Stimulated activated naive B cell treated with anti-CD40 and anti-IgM and Interleukin-4, amounts not matched to agents 10 μg/mL and 1 μg/mL and 100 μg/mL, for 72 hours (primary cell): ENCODE measurements around the gene TFEB.

ENCODE experiments used
- ATAC-seq, 2 donors: fragments of 150-1000 bp; cut with Tn5 transposase; replicated peaks; 2 replicates each; pipeline ENCODE4 v1.10.0; 2021; ENCODE audit warnings: moderate library complexity in 1 of 2
- DNase-seq: peaks from one replicate; pipeline ENCODE4 v3.0.0; 2021
- H3K27ac Mint-ChIP-seq: one replicate; pipeline ENCODE4 v1.8.0; 2022; ENCODE audit warnings: mild to moderate bottlenecking, mixed read lengths
- H3K27me3 Mint-ChIP-seq, 2 donors: one replicate each; pipeline ENCODE4 v1.8.0; 2022; ENCODE audit warnings: mixed read lengths in 2 of 2
- H3K36me3 Mint-ChIP-seq, 2 donors: one replicate each; pipeline ENCODE4 v1.8.0; 2022; ENCODE audit warnings: mixed read lengths in 2 of 2, mild to moderate bottlenecking in 1 of 2
- H3K4me1 Mint-ChIP-seq, 2 donors: one replicate each; pipeline ENCODE4 v1.8.0; 2022; ENCODE audit warnings: mixed read lengths in 2 of 2, mild to moderate bottlenecking in 1 of 2
- H3K4me3 Mint-ChIP-seq, 2 donors: one replicate each; pipeline ENCODE4 v1.8.0; 2022; ENCODE audit warnings: mild to moderate bottlenecking in 2 of 2, mixed read lengths in 2 of 2, moderate library complexity in 1 of 2
- H3K9me3 Mint-ChIP-seq, 2 donors: one replicate each; pipeline ENCODE4 v1.8.0; 2022; ENCODE audit warnings: mixed read lengths in 2 of 2, mild to moderate bottlenecking in 1 of 2

TFEB gene

GRCh38 chr6:41684311-41685180 is 50.9 kb downstream of the TFEB start:
- Mint-ChIP-seq H3K36me3 (peaks cover 21 to 36% of the 10 kb centered on the region in 2 donors), H3K4me1 (peaks cover 25 to 38% of the 10 kb centered on the region in 2 donors), H3K9me3 (no peaks in the 10 kb centered on the region), H3K4me3 (no peak overlapping the region), H3K27ac (peak overlapping the region; percentile 71), H3K27me3 (no peaks in the 10 kb centered on the region)
- ATAC-seq (no peak), DNase-seq (no peak)

DNA sequence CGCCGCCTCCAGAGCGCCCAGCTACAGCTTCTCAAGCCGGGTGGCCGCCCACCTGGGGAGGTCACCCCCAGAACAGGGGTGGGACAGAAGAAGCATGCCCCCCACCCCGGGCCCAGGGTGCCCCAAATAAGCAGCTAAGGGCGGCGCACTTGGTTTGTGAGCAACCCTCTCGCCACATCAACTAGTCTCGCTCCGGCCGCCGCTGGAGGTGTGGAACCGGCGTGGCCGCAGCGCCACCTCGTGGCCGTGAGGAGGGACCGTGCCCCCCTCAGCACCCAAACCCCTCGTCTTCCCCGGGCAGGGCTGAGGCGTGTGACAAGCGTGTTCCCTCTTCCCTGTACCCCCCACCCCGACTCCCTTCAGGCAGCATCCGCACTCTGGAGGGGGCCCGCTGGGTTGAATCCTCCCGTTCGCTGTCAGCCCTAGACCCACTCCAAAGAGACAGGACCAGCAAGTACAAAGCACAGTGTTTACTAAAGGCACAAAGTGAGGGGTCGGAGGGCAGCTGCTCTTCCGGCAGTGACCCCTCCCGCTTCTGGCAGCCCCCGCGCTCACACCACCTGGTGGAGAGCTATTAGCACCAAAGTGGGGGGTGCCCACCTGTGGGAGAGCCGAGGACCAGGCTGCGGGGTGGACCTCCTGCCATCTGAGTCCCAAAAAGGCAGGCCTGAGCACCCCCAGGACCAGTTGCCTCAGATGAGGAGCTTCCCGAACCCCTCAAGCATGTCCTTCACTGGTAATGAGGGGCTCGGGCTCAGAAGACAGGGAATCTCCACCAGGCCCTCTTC is 51.7 kb downstream of the TFEB start:
- Mint-ChIP-seq H3K27me3 (no peaks in the 10 kb centered on the region), H3K4me1 (peaks cover 22 to 31% of the 10 kb centered on the region in 2 donors), H3K27ac (peak overlapping the region; percentile 93), H3K36me3 (peaks cover 15 to 31% of the 10 kb centered on the region in 2 donors), H3K4me3 (peak overlapping the region; percentile 83 to 89), H3K9me3 (no peaks in the 10 kb centered on the region)
- peak; percentile 87 to 90 for ATAC-seq
- DNase-seq, result peak; percentile 68

GRCh38 chr6:41683273-41683522 is 52.2 kb downstream of the TFEB start:
- Mint-ChIP-seq H3K27me3 (no peaks in the 10 kb centered on the region), H3K4me3 (peak overlapping the region; percentile 83 to 89), H3K9me3 (no peaks in the 10 kb centered on the region), H3K27ac (peak overlapping the region; percentile 93), H3K36me3 (peaks cover 13 to 27% of the 10 kb centered on the region in 2 donors), H3K4me1 (peaks cover 24 to 31% of the 10 kb centered on the region in 2 donors)
- DNase-seq (no peak), ATAC-seq (peak; percentile 18 to 32)

DNA sequence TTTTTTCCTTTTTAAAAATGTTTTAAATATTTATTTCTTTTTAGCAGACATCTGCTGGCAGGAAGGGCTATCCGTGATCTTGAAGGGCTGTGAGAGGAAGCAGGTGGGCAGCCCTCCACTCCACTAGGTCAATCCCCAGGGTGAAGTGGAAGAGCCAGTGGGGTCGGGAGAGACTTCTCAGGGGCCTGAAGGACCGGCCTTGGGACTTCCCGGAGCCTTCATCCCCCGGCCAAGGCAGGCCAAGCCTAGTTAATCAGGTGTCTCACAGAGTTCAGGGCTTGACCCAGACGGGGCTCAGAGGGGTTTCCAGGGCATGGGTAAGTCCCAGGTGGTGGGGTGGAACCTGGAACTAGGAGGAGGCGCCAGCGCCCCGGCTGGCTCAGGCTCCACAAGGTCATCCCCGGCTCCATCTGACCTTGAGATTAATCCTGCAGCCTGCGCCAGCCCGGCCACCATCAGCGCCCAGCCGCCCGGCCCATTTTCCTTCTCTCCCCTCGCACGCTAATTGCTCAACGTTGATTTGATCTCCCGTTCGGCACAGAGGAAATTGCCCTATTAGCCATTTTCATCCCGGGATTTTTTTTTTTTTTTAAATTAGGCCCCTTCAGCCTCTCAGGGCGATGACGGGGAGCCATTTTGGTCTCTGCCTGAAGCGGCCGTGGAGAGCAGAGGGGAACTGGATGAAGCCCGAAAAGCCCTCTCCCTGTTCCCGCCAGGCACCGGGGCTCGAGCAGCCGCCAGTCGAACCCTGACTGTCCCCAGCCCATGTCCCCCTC is 52.7 kb downstream of the TFEB start:
- Mint-ChIP-seq H3K4me1 (peaks cover 24 to 31% of the 10 kb centered on the region in 2 donors), H3K27me3 (no peaks in the 10 kb centered on the region), H3K27ac (peak overlapping the region; percentile 93), H3K4me3 (peak overlapping the region; percentile 83 to 89), H3K9me3 (no peaks in the 10 kb centered on the region), H3K36me3 (peaks cover 10 to 23% of the 10 kb centered on the region in 2 donors)
- DNase-seq (no peak), ATAC-seq (peak; percentile 20 to 28)

GRCh38 chr6:41682056-41682477 is 53.3 kb downstream of the TFEB start:
- DNase-seq (peak; percentile 67), ATAC-seq (peak; percentile 72 to 77)
- H3K27ac Mint-ChIP-seq, result peak overlapping the region; percentile 93
- H3K4me3 Mint-ChIP-seq, result peak overlapping the region; percentile 83 to 89
- peaks cover 0 to 2% of the 10 kb centered on the region in 2 donors for H3K27me3 Mint-ChIP-seq
- peaks cover 22 to 31% of the 10 kb centered on the region in 2 donors for H3K4me1 Mint-ChIP-seq
- H3K9me3 Mint-ChIP-seq, result no peaks in the 10 kb centered on the region
- peaks cover 8 to 17% of the 10 kb centered on the region in 2 donors for H3K36me3 Mint-ChIP-seq

- no peak overlapping the region for H3K27ac Mint-ChIP-seq
- H3K4me1 Mint-ChIP-seq, result peaks cover 22 to 31% of the 10 kb centered on the region in 2 donors
- H3K4me3 Mint-ChIP-seq, result no peak overlapping the region
- no peak for ATAC-seq
- H3K27me3 Mint-ChIP-seq, result peaks cover 0 to 10% of the 10 kb centered on the region in 2 donors
- no peaks in the 10 kb centered on the region for H3K9me3 Mint-ChIP-seq
- DNase-seq, result no peak
- peaks cover 0 to 11% of the 10 kb centered on the region in 2 donors for H3K36me3 Mint-ChIP-seq
Measured at GRCh38 chr6:41680182-41680965, 55.0 kb downstream of the TFEB start.

DNA sequence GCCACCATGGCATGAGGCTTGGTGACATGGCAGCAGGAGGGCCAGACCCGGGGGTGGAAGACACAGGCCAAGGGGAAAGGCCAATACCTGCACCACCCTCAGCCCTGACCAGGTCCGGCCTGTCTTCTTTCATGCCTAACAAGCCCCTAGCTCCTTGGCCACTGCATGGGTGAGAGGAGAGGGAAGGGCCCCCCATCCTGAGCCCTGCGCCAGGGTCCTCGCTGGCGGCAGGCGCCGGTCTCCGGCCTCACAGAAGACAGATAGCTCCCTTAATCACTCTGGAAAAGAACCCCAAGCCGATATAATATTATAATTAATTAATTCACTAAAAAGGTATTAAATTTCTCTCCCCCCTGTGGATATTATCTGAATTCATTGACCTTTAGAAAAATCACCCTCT is 55.7 kb downstream of the TFEB start:
- no peak overlapping the region for H3K4me3 Mint-ChIP-seq
- no peak overlapping the region for H3K27ac Mint-ChIP-seq
- ATAC-seq, result no peak
- peaks cover 22 to 29% of the 10 kb centered on the region in 2 donors for H3K4me1 Mint-ChIP-seq
- H3K36me3 Mint-ChIP-seq, result peaks cover 0 to 11% of the 10 kb centered on the region in 2 donors
- DNase-seq, result no peak
- peaks cover 3 to 10% of the 10 kb centered on the region in 2 donors for H3K27me3 Mint-ChIP-seq
- H3K9me3 Mint-ChIP-seq, result no peaks in the 10 kb centered on the region

DNA sequence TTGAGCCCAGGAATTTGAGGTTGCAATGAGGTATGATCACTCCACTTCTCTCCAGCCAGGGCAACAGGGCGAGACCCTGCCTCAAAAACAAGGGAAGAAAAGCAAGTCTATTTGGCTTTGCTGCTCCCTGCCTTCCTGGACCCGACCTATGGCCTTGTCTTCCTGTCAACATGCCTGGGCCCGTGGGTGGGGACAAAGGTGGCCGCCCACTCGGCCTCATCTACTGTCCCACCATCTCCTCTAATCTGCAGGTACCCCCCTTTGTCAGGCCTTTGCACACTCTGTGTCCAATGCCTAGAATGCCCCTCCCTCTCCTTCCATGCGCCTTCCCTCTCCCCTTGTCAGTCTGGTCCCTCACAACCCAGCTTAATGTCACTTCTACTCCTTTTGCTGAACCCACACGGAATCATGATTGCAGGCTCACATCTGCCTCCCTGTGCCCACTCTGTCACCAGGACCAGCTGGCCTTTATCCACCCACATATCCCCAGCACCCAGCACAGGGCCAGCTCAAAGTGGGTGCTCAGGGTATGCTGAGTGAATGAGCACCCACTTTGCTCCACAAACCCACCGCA is 56.8 kb downstream of the TFEB start:
- Mint-ChIP-seq H3K36me3 (peaks cover 0 to 8% of the 10 kb centered on the region in 2 donors), H3K27ac (no peak overlapping the region), H3K27me3 (peaks cover 11 to 16% of the 10 kb centered on the region in 2 donors), H3K4me1 (peaks cover 18 to 19% of the 10 kb centered on the region in 2 donors), H3K4me3 (no peak overlapping the region), H3K9me3 (no peaks in the 10 kb centered on the region)
- ATAC-seq (no peak), DNase-seq (no peak)

DNA sequence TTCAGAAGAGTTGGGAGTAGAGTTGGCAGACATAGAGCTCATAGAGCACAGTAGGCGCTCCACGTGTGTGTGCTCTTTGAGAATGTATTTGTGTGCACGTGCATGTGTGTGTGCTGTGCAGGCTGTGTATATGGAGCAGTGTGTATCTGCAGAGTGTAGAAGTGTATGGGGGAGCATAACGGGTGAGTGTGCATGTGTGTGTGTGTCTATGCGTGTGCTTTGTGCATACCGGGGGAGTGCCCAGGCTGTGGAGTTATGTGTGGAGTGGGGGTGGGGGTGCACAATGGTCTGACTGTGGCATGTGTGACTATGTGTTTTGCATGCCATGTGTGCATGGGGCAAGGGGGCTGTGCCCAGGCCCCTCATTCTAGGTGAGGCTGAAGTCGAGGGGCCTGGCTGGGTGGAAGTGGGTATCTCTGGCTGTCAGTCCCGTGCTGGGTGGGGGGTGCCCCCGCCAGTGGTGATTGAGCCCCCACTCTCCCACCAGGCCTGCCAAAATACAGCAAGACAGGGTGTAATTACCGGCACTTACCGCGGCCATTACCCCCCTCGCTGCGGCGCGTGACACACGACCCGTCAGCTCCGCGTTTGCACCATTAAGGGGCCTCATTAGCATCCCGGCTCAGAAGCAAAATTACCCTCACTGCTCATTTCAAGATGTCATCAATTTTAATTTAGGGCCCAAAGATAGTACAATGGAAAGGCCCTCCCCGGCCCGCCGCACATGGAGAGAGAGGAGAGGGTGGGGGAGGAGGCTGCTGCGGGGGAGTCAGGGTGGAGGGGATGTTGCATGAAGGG is 58.1 kb downstream of the TFEB start:
- H3K27me3 Mint-ChIP-seq, result peaks cover 11 to 16% of the 10 kb centered on the region in 2 donors
- H3K4me1 Mint-ChIP-seq, result peaks cover 5 to 6% of the 10 kb centered on the region in 2 donors
- ATAC-seq (no peak), DNase-seq (no peak)
- H3K36me3 Mint-ChIP-seq, result peaks cover 0 to 4% of the 10 kb centered on the region in 2 donors
- H3K9me3 Mint-ChIP-seq, result no peaks in the 10 kb centered on the region
- no peak overlapping the region for H3K27ac Mint-ChIP-seq
- H3K4me3 Mint-ChIP-seq, result no peak overlapping the region

- peak overlapping the region; percentile 26 for H3K27ac Mint-ChIP-seq
- ATAC-seq, result no peak
- no peak overlapping the region for H3K4me3 Mint-ChIP-seq
- no peaks in the 10 kb centered on the region for H3K9me3 Mint-ChIP-seq
- no peak for DNase-seq
- H3K27me3 Mint-ChIP-seq, result peaks cover 20 to 25% of the 10 kb centered on the region in 2 donors
- peaks cover 0 to 3% of the 10 kb centered on the region in 2 donors for H3K4me1 Mint-ChIP-seq
- no peaks in the 10 kb centered on the region for H3K36me3 Mint-ChIP-seq
Measured at GRCh38 chr6:41676431-41676830, 59.0 kb downstream of the TFEB start.

DNA sequence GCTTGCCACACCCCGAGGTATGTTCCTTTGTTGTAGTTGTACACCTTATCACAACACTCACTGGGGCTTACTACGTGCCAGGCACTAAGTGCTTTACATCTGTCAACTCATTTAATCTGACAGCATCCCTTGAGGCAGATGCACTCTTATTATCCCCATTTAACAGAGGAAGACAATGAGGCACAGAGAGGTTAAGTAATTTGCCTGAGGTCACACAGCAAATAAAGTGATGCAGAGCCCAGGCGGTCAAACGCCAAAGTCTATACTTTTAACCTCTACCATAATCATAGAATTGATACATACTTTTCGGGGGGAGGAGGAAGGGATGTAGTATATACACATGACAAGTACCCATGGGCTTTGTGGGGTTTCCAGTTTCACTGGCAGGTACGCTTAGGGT is 59.4 kb downstream of the TFEB start:
- Mint-ChIP-seq H3K27me3 (peaks cover 24 to 27% of the 10 kb centered on the region in 2 donors), H3K9me3 (no peaks in the 10 kb centered on the region), H3K36me3 (no peaks in the 10 kb centered on the region), H3K4me1 (peaks cover 0 to 3% of the 10 kb centered on the region in 2 donors), H3K27ac (no peak overlapping the region), H3K4me3 (no peak overlapping the region)
- ATAC-seq, result no peak
- DNase-seq, result no peak

- DNase-seq (no peak), ATAC-seq (no peak)
- Mint-ChIP-seq H3K27ac (no peak overlapping the region), H3K4me3 (no peak overlapping the region), H3K27me3 (peaks cover 31 to 34% of the 10 kb centered on the region in 2 donors), H3K4me1 (peaks cover 0 to 3% of the 10 kb centered on the region in 2 donors), H3K9me3 (no peaks in the 10 kb centered on the region), H3K36me3 (no peaks in the 10 kb centered on the region)
Measured at GRCh38 chr6:41675176-41675775, 60.1 kb downstream of the TFEB start.
